K562 (cell line): ENCODE data around the gene PDZRN4. TPM values are rescaled to one million over a fixed set of nuclear protein-coding genes. Genes with fewer than 3 reads are reported as not detected.
A peak's percentile ranks its signal among the peaks of the same experiment; 100 is the strongest.

Source experiments
- ATAC-seq: fragments of 200-7000 bp; cut with Tn5 transposase; 3 replicates; pipeline ENCODE4 v1.9.1; 2020; ENCODE audit warnings: moderate library complexity
- BruUV-seq: library from RNA; stranded (reverse); fragments of 400-500 nt; replicated peaks from 2 replicates; lab custom pipeline; 2021; lab: Mats Ljungman, UMichigan
- CTCF ChIA-PET: fragments of 300-600 bp; formaldehyde crosslinking; extraction: SDS; loops from one replicate; lab custom pipeline; 2021; ENCODE audit warnings: low intra/inter-chr PET ratio; lab: Yijun Ruan, JAX
- POLR2A ChIA-PET: fragments of 300-600, 350-650 bp; sonication (Branson Sonifier 250); formaldehyde crosslinking; extraction: SDS; loops from one replicate; lab custom pipeline; 2021; ENCODE audit warnings: antibody characterized with exemption, inconsistent platforms; lab: Yijun Ruan, JAX
- DNase-seq, 4 experiments: peaks; one replicate each; pipeline versions ENCODE4 v3.0.0 to v3.0.0-alpha.2; 2011 to 2018; ENCODE audit warnings: low spot score in 3 of 4, mixed read lengths in 3 of 4; ENCODE audit errors: extremely low read depth in 1 of 4
- FAIRE-seq: peaks from 2 replicates; lab custom pipeline; 2011; peaks lifted over from hg19 to GRCh38; lab: Jason Lieb, UNC
- H2AFZ ChIP-seq: 2 replicates; pipeline ENCODE4 v1.6.0; 2011; ENCODE audit warnings: low read depth, low read length, control low read depth, inconsistent platforms
- H3K27ac ChIP-seq: fragments of 200-600 bp; 3 replicates; pipeline ENCODE4 v1.8.0; 2011; ENCODE audit warnings: low read depth, mild to moderate bottlenecking, control low read depth, inconsistent platforms, low read length, moderate library complexity, mixed read lengths; ENCODE audit errors: extremely low read depth
- H3K27me3 ChIP-seq, 2 experiments: fragments of 300-600 bp in 1 of 2; 2 replicates in 1 of 2; 3 replicates in 1 of 2; pipeline versions ENCODE4 v1.6.0 to v1.8.0; 2011; ENCODE audit warnings: inconsistent platforms in 2 of 2, low read length in 2 of 2, mild to moderate bottlenecking in 1 of 2, mixed read lengths in 1 of 2, moderate library complexity in 1 of 2; ENCODE audit not compliant: control insufficient read depth in 2 of 2, insufficient read depth in 2 of 2
- H3K36me3 ChIP-seq: fragments of 300-600 bp; 3 replicates; pipeline ENCODE4 v1.8.0; 2011; ENCODE audit warnings: mild to moderate bottlenecking, low read length, inconsistent platforms; ENCODE audit not compliant: control insufficient read depth, insufficient read depth
- H3K4me1 ChIP-seq, 2 experiments: fragments of 200-600 bp in 1 of 2; replicated peaks in 1 of 2; 2 replicates in 1 of 2; 3 replicates in 1 of 2; pipeline versions ENCODE4 v1.5.1 to v1.8.0; 2011; ENCODE audit warnings: inconsistent platforms in 2 of 2, low read length in 2 of 2, mild to moderate bottlenecking in 1 of 2, mixed read lengths in 1 of 2, moderate library complexity in 1 of 2; ENCODE audit not compliant: control insufficient read depth in 2 of 2, insufficient read depth in 2 of 2
- H3K4me2 ChIP-seq: 2 replicates; pipeline ENCODE4 v1.6.1; 2011; ENCODE audit warnings: low read length, control low read depth, inconsistent platforms, mixed read lengths; ENCODE audit not compliant: insufficient read depth
- H3K4me3 ChIP-seq: fragments of 200-600 bp; sonication (generic), shearing (Covaris generic); 2 replicates; pipeline ENCODE4 v1.5.1; 2016; ENCODE audit warnings: control low read depth, inconsistent platforms
- H3K79me2 ChIP-seq: fragments of 200-600 bp; 3 replicates; pipeline ENCODE4 v1.8.0; 2011; ENCODE audit warnings: low read length, inconsistent platforms; ENCODE audit not compliant: control insufficient read depth, insufficient read depth
- H3K9ac ChIP-seq, 2 experiments: 2 replicates each; pipeline versions ENCODE4 v1.6.0 to v1.6.1; 2011; ENCODE audit warnings: low read depth in 2 of 2, low read length in 2 of 2, control low read depth in 1 of 2, inconsistent platforms in 1 of 2, mild to moderate bottlenecking in 1 of 2, mixed read lengths in 1 of 2; ENCODE audit not compliant: insufficient read depth in 1 of 2
- H3K9me1 ChIP-seq: one replicate; pipeline ENCODE4 v1.6.0; 2011; ENCODE audit warnings: inconsistent platforms, mild to moderate bottlenecking, low read length, moderate library complexity; ENCODE audit not compliant: control insufficient read depth, insufficient read depth
- H3K9me3 ChIP-seq: replicated peaks from 2 replicates; pipeline ENCODE4 v1.5.1; 2011; ENCODE audit warnings: low read depth, low read length, inconsistent platforms; ENCODE audit not compliant: control insufficient read depth, insufficient read depth
- H4K20me1 ChIP-seq: replicated peaks from 2 replicates; pipeline ENCODE4 v1.6.1; 2011; ENCODE audit warnings: low read length, inconsistent platforms, mixed read lengths; ENCODE audit not compliant: control insufficient read depth, insufficient read depth
- JUND ChIP-seq, 2 experiments: IDR thresholded peaks; 2 replicates in 1 of 2; 3 replicates in 1 of 2; pipeline ENCODE4 v1.6.1; 2011; ENCODE audit warnings: borderline replicate concordance in 2 of 2, low read depth in 2 of 2, low read length in 2 of 2, improper control_type of control experiment in 1 of 2, missing biosample characterization in 1 of 2, missing genetic modification characterization in 1 of 2, missing genetic modification reagents in 1 of 2
- PHF20 ChIP-seq: fragments of 450-650 bp; IDR thresholded peaks from 2 replicates; pipeline ENCODE4 v1.6.1; 2018; ENCODE audit not compliant: partially characterized antibody
- TCF7 ChIP-seq: sonication (generic); IDR thresholded peaks from 2 replicates; pipeline ENCODE4 v1.6.1; 2016; ENCODE audit warnings: antibody characterized with exemption, borderline replicate concordance
- ZNF316 ChIP-seq: fragments of 450-650 bp; IDR thresholded peaks from 2 replicates; pipeline ENCODE4 v1.6.1; 2016
- WGBS: fragments of 100-300 bp; shearing (Covaris generic); methylation state at CpG from one replicate; pipeline ENCODE4 v1.1.6; 2016; ENCODE audit warnings: low coverage, mixed read lengths; ENCODE audit not compliant: insufficient coverage; ENCODE audit errors: missing lambda C conversion rate; 5-methylcytosine and 5-hydroxymethylcytosine counted together
- in situ Hi-C: fragments of 300-500 bp; cut with MboI; formaldehyde crosslinking; loops from 4 replicates; pipeline ENCODE4 v1.15.0; 2018; ENCODE audit warnings: inconsistent platforms, mixed read lengths
- intact Hi-C: fragments of 100-400 bp; cut with micrococcal nuclease; formaldehyde crosslinking; loops from 2 replicates; pipeline ENCODE4 v1.14.2; 2022
- polyA plus RNA-seq, 8 experiments: library from polyadenylated mRNA; depleted of rRNA in 4 of 8; stranded (reverse) in 5 of 8; unstranded in 3 of 8; fragments of >200 nt; fragmentation: Nextera tagmentation in 2 of 8; fragmentation: Illumina TruSeq in 1 of 8; extraction: Ambion mirVana in 2 of 8; extraction: Trizol in 1 of 8; gene quantifications; 2 replicates each; pipeline versions ENCODE4 v1.2.1 to v1.2.3, GENCODE V29; 2011 to 2014; ENCODE audit warnings: inconsistent platforms in 1 of 8, missing spikeins in 1 of 8
- total RNA-seq, 7 experiments: library from RNA; depleted of rRNA in 6 of 7; stranded (reverse); fragments of >200 nt in 6 of 7; fragmentation: Illumina TruSeq in 2 of 7; extraction: Trizol in 2 of 7; gene quantifications; 2 replicates each; pipeline versions ENCODE4 v1.2.1 to v1.2.3, GENCODE V29; 2011 to 2021; ENCODE audit warnings: low replicate concordance in 1 of 7
- TF ChIP-seq, protein P1 (sequence below), 2 experiments: fragments of 450-650 bp; IDR thresholded peaks; 2 replicates each; pipeline ENCODE4 v1.6.1; 2016
- TF ChIP-seq, protein P2 (sequence below): fragments of 450-650 bp; conservative IDR thresholded peaks from 2 replicates; pipeline ENCODE4 v1.6.1; 2016; ENCODE audit warnings: missing genetic modification characterization, low read depth, mild to moderate bottlenecking, control low read depth, missing compliant biosample characterization

Gene PDZRN4
- total and polyA plus RNA-seq, 9 of the 15 experiments (the other 6 are each of a cell fraction or from before 2014, with no cell fraction given), result not detected

DNA sequence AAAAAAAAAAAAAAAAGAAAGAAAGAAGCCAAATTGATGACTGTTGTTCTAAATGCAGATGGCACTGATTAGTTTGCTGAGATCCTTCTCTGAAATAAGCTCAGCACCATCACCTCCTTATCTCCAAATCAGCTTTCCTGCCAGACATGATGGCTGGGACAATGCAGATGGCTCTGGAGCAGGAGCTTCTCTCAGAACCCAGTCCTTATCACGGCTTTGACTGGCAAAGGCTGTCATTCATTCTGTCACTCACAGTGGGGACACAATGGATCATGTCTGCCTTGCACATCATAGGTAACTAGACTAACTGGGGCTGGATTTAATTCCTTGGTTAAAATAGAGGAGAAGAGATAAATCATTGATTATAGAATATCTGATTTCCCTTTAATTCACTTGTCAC lies 146.3 kb downstream of the PDZRN4 start (continued):
- TF ChIP-seq JUND (IDR thresholded peaks at IDR 0.05; ENCODE audit: borderline replicate concordance, low read depth, low read length) (no peak), JUND (tag; IDR thresholded peaks at IDR 0.05; ENCODE audit: borderline replicate concordance, low read depth, low read length) (no peak), PHF20 (no peak), TCF7 (no peak)
- TF ChIP-seq, protein P1, sequence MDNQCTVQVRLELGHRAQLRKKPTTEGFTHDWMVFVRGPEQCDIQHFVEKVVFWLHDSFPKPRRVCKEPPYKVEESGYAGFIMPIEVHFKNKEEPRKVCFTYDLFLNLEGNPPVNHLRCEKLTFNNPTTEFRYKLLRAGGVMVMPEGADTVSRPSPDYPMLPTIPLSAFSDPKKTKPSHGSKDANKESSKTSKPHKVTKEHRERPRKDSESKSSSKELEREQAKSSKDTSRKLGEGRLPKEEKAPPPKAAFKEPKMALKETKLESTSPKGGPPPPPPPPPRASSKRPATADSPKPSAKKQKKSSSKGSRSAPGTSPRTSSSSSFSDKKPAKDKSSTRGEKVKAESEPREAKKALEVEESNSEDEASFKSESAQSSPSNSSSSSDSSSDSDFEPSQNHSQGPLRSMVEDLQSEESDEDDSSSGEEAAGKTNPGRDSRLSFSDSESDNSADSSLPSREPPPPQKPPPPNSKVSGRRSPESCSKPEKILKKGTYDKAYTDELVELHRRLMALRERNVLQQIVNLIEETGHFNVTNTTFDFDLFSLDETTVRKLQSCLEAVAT (IDR thresholded peaks at IDR 0.05), result no peak

DNA sequence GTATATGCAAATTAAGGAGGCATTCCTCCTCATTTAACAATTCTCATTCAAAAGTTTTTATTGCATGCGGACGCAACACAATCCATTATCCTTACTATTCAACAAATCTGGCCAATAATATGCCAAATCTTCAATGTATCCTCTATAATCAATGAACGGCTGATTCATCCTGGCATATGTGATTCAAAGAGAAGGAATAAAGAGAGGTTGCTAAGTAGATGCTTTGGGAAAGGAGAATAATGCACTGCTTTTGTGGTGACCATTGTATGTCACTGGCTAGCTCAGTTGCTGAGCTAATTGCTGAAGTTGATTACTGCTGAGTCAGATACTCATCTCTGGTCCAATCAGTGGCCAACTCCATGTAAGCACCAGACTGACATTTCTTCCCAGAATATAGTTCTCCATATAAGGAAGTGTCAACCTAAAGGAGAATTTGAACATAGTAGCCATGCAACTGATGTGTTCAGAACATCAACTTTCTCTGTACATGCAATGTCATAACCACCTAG lies 148.0 kb downstream of the PDZRN4 start:
- H3K4me2 ChIP-seq, result no peak overlapping the region
- no peak for ATAC-seq
- BruUV-seq, result no TSS peak
- no peaks in the 10 kb centered on the region for H4K20me1 ChIP-seq
- H3K4me3 ChIP-seq, result no peak overlapping the region
- H3K9me3 ChIP-seq, result no peaks in the 10 kb centered on the region
- ChIA-PET CTCF (no interaction called here), POLR2A (no interaction called here)
- DNase-seq, result no peak
- no peak for FAIRE-seq
- intact Hi-C loops (no loop called here), in situ Hi-C loops (no loop called here)
- TF ChIP-seq, protein P2, sequence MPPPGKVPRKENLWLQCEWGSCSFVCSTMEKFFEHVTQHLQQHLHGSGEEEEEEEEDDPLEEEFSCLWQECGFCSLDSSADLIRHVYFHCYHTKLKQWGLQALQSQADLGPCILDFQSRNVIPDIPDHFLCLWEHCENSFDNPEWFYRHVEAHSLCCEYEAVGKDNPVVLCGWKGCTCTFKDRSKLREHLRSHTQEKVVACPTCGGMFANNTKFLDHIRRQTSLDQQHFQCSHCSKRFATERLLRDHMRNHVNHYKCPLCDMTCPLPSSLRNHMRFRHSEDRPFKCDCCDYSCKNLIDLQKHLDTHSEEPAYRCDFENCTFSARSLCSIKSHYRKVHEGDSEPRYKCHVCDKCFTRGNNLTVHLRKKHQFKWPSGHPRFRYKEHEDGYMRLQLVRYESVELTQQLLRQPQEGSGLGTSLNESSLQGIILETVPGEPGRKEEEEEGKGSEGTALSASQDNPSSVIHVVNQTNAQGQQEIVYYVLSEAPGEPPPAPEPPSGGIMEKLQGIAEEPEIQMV (tag), result no peak
- peak; percentile 5; the same call in 1 of the 2 replicates for TF ChIP-seq ZNF316
- H2AFZ ChIP-seq, result no peak overlapping the region
- H3K9ac ChIP-seq, result no peak overlapping the region
- no peak overlapping the region for H3K27ac ChIP-seq
- H3K36me3 ChIP-seq, result no peaks in the 10 kb centered on the region
- H3K9me1 ChIP-seq, result no peaks in the 10 kb centered on the region
- no peaks in the 10 kb centered on the region for H3K79me2 ChIP-seq
- H3K27me3 ChIP-seq, result no peaks in the 10 kb centered on the region
- H3K4me1 ChIP-seq, result no peaks in the 10 kb centered on the region
- 0% methylated on average over 3 of the region's 3 CpGs for WGBS
